ENCODE results near the gene SIGLEC1. TPM values are rescaled to one million over a fixed set of nuclear protein-coding genes. Genes with fewer than 3 reads are reported as not detected.
A peak's percentile ranks its signal among the peaks of the same experiment; 100 is the strongest.

Gene SIGLEC1
- total and polyA plus RNA-seq, 2 of the 4 experiments (the other 2 are of a cell fraction) = not detected

GRCh38 chr20:3671986-3672546 is 40.3 kb downstream of the SIGLEC1 start:
- no peak overlapping the region for H2BK15ac ChIP-seq (ENCODE audit: low read depth, low read length)
- H3K79me1 ChIP-seq (ENCODE audit: low read depth in 1 of 2, low read length in 2 of 2) = no peaks in the 10 kb centered on the region
- H3K18ac ChIP-seq (ENCODE audit: low read depth, low read length) = no peak overlapping the region
- H3K9me1 ChIP-seq (ENCODE audit: insufficient read depth, low read length) = no peaks in the 10 kb centered on the region
- no peak overlapping the region for H3K4ac ChIP-seq (ENCODE audit: low read depth, low read length)
- H3K23ac ChIP-seq (ENCODE audit: low read depth, low read length) = no peak overlapping the region
- no peaks in the 10 kb centered on the region for H3K9me3 ChIP-seq (ENCODE audit: control insufficient read depth, insufficient read depth, low read length)
- H2BK120ac ChIP-seq (ENCODE audit: low read depth, low read length) = no peak overlapping the region
- BruUV-seq (replicated peaks) = no TSS peak
- no peak overlapping the region for H3K4me3 ChIP-seq (ENCODE audit: insufficient read depth, low read depth, low read length)
- H2AFZ ChIP-seq (replicated peaks; ENCODE audit: low read length, poor library complexity) = peak overlapping the region; percentile 32
- H3K56ac ChIP-seq (ENCODE audit: extremely low read depth, insufficient read depth, low read length) = no peak overlapping the region
- H4K20me1 ChIP-seq (ENCODE audit: insufficient read depth, low read length) = no peaks in the 10 kb centered on the region
- no peak for ATAC-seq (ENCODE audit: low read depth)
- in situ Hi-C loops (cut with MboI; ENCODE audit: low sequenced_read_pairs) (no loop called here), intact Hi-C loops (cut with micrococcal nuclease) (loop anchor here (10.0 kb wide), 1 partner anchor 413 kb away; no protein-coding TSS in a partner anchor), dilution Hi-C loops (cut with HindIII; ENCODE audit: low sequenced_read_pairs, unreplicated experiment) (no loop called here)
- H2BK20ac ChIP-seq (ENCODE audit: low read depth, low read length) = no peak overlapping the region
- no peak overlapping the region for H3K27ac ChIP-seq (ENCODE audit: insufficient read depth, low read length)
- no peak overlapping the region for H2BK5ac ChIP-seq (ENCODE audit: low read depth, low read length, poor library complexity, severe bottlenecking)
- no peak overlapping the region for H3K4me2 ChIP-seq (ENCODE audit: low read depth, low read length)
- ChIA-PET POLR2A (ENCODE audit: unreplicated experiment) (no interaction called here), CTCF (interaction anchor here (0.9 kb wide), 1 partner anchor 39 kb away, joined by 5 read pairs; no protein-coding TSS in a partner anchor)
- WGBS, 2 experiments (ENCODE audit: extremely low coverage in 2 of 2, insufficient read length in 1 of 2) = 42% methylated on average over 6 of the region's 23 CpGs; no CpG with 5 or more reads in 1 of the 2 experiments
- H3K14ac ChIP-seq (replicated peaks; ENCODE audit: low read depth, low read length) = no peak overlapping the region
- no peak for TF ChIP-seq USF2 (IDR thresholded peaks at IDR 0.05; ENCODE audit: low read depth, low read length)
- no peak for TF ChIP-seq MAZ (IDR thresholded peaks at IDR 0.05; ENCODE audit: borderline replicate concordance, low read depth, low read length)
- TF ChIP-seq CEBPB (IDR thresholded peaks at IDR 0.05; ENCODE audit: low read depth, low read length) = no peak
- TF ChIP-seq RFX5 (IDR thresholded peaks at IDR 0.05; ENCODE audit: low read depth, low read length) = no peak
- no peak for TF ChIP-seq SMC3 (IDR thresholded peaks at IDR 0.05; ENCODE audit: low read depth, low read length)
- TF ChIP-seq NFE2L2 (IDR thresholded peaks at IDR 0.05; ENCODE audit: low read depth, low read length) = no peak
- TF ChIP-seq RCOR1 (IDR thresholded peaks at IDR 0.05; ENCODE audit: insufficient replicate concordance, low read length) = no peak
- TF ChIP-seq, protein P1, sequence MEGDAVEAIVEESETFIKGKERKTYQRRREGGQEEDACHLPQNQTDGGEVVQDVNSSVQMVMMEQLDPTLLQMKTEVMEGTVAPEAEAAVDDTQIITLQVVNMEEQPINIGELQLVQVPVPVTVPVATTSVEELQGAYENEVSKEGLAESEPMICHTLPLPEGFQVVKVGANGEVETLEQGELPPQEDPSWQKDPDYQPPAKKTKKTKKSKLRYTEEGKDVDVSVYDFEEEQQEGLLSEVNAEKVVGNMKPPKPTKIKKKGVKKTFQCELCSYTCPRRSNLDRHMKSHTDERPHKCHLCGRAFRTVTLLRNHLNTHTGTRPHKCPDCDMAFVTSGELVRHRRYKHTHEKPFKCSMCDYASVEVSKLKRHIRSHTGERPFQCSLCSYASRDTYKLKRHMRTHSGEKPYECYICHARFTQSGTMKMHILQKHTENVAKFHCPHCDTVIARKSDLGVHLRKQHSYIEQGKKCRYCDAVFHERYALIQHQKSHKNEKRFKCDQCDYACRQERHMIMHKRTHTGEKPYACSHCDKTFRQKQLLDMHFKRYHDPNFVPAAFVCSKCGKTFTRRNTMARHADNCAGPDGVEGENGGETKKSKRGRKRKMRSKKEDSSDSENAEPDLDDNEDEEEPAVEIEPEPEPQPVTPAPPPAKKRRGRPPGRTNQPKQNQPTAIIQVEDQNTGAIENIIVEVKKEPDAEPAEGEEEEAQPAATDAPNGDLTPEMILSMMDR (conservative IDR thresholded peaks at IDR 0.05; ENCODE audit: low read depth, low read length) = no peak
- TF ChIP-seq BHLHE40 (IDR thresholded peaks at IDR 0.05; ENCODE audit: low read depth, low read length) = no peak
- no peak for TF ChIP-seq POLR2A (IDR thresholded peaks at IDR 0.05; ENCODE audit: low read depth, low read length)
- TF ChIP-seq, protein P2, sequence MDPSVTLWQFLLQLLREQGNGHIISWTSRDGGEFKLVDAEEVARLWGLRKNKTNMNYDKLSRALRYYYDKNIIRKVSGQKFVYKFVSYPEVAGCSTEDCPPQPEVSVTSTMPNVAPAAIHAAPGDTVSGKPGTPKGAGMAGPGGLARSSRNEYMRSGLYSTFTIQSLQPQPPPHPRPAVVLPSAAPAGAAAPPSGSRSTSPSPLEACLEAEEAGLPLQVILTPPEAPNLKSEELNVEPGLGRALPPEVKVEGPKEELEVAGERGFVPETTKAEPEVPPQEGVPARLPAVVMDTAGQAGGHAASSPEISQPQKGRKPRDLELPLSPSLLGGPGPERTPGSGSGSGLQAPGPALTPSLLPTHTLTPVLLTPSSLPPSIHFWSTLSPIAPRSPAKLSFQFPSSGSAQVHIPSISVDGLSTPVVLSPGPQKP (IDR thresholded peaks at IDR 0.05; ENCODE audit: borderline replicate concordance, low read depth, low read length) = no peak
- no peak for TF ChIP-seq MXI1 (IDR thresholded peaks at IDR 0.05; ENCODE audit: borderline replicate concordance, low read depth, low read length)
- no peak overlapping the region for H4K8ac ChIP-seq (ENCODE audit: low read depth in 2 of 2, low read length in 2 of 2)
- H3K36me3 ChIP-seq (ENCODE audit: control insufficient read depth, insufficient read depth, low read length) = no peaks in the 10 kb centered on the region
- DNase-seq = no peak
- H4K91ac ChIP-seq (ENCODE audit: insufficient read depth, low read depth, low read length) = no peak overlapping the region
- peaks cover 56% of the 10 kb centered on the region for H3K27me3 ChIP-seq (ENCODE audit: control insufficient read depth, insufficient read depth, low read length)
- H3K9ac ChIP-seq (ENCODE audit: low read depth, low read length) = no peak overlapping the region
- peaks cover 5% of the 10 kb centered on the region; the same call in 1 of the 2 replicates for H3K4me1 ChIP-seq (ENCODE audit: control insufficient read depth, insufficient read depth, low read length)
- no peak overlapping the region for H2AK9ac ChIP-seq (replicated peaks; ENCODE audit: low read depth, low read length, poor library complexity)
- H4K5ac ChIP-seq (ENCODE audit: low read depth, low read length) = no peak overlapping the region
- H2AK5ac ChIP-seq (ENCODE audit: low read depth, low read length) = no peak overlapping the region

All from IMR-90 (cell line).